Spleen (tissue), 11 donors: ENCODE measurements around the gene ZNF436. TPM values are rescaled to one million over a fixed set of nuclear protein-coding genes. Genes with fewer than 3 reads are reported as not detected.
A peak's percentile ranks its signal among the peaks of the same experiment; 100 is the strongest.

Experiments
- DNase-seq: peaks from one replicate; pipeline ENCODE4 v3.0.0-alpha.2; 2020
- H3K27ac ChIP-seq, 8 donors: fragments of 200-600 bp; sonication (generic) in 7 of 8; 1 replicate in 4 of 8; 2 replicates in 4 of 8; pipeline versions ENCODE4 v1.5.0 to v1.8.0; 2016 to 2021; ENCODE audit warnings: inconsistent platforms in 4 of 8, mild to moderate bottlenecking in 4 of 8, moderate library complexity in 1 of 8
- H3K27me3 ChIP-seq, 7 donors: fragments of 200-600 bp; sonication (generic) in 6 of 7; replicated peaks in 1 of 7; 1 replicate in 4 of 7; 2 replicates in 3 of 7; pipeline versions ENCODE4 v1.5.0 to v1.8.0; 2016 to 2021; ENCODE audit warnings: inconsistent platforms in 3 of 7, mild to moderate bottlenecking in 1 of 7
- H3K36me3 ChIP-seq, 6 donors: fragments of 200-600 bp; sonication (generic) in 5 of 6; 1 replicate in 4 of 6; 2 replicates in 2 of 6; pipeline versions ENCODE4 v1.5.0 to v1.8.0; 2016 to 2021; ENCODE audit warnings: inconsistent platforms in 2 of 6
- H3K4me1 ChIP-seq, 6 donors: fragments of 200-600 bp; sonication (generic) in 5 of 6; 1 replicate in 3 of 6; 2 replicates in 3 of 6; pipeline versions ENCODE4 v1.5.0 to v1.8.0; 2016 to 2021; ENCODE audit warnings: inconsistent platforms in 3 of 6
- H3K4me3 ChIP-seq, 8 donors: fragments of 200-600 bp; sonication (generic) in 7 of 8; 1 replicate in 4 of 8; 2 replicates in 4 of 8; pipeline versions ENCODE4 v1.5.0 to v1.8.0; 2016 to 2021; ENCODE audit warnings: inconsistent platforms in 4 of 8, mild to moderate bottlenecking in 4 of 8, moderate library complexity in 2 of 8
- H3K9me3 ChIP-seq, 8 donors: fragments of 200-600 bp; sonication (generic) in 7 of 8; 1 replicate in 4 of 8; 2 replicates in 4 of 8; pipeline versions ENCODE4 v1.5.0 to v1.8.0; 2016 to 2021; ENCODE audit warnings: inconsistent platforms in 4 of 8
- POLR2A ChIP-seq, 3 donors: fragments of 450-650 bp; IDR thresholded peaks; one replicate each; pipeline ENCODE4 v1.5.1; 2017; ENCODE audit warnings: antibody characterized with exemption in 3 of 3, mild to moderate bottlenecking in 1 of 3
- POLR2AphosphoS5 ChIP-seq, 3 donors: sonication (generic); formaldehyde crosslinking; IDR thresholded peaks; one replicate each; pipeline ENCODE4 v1.5.1; 2017; ENCODE audit warnings: antibody characterized with exemption in 3 of 3
- WGBS, 5 donors: extraction: QIAGEN DNeasy Blood & Tissue Kit in 3 of 5; methylation state at CpG; one replicate each; pipeline versions ENCODE4 v1.1.5 to v1.1.7; 2013 to 2018; 5-methylcytosine and 5-hydroxymethylcytosine counted together
- intact Hi-C: fragments of 100-400 bp; cut with DNase I; formaldehyde crosslinking; loops from one replicate; pipeline ENCODE4 v1.15.0; 2023; ENCODE audit warnings: low total_unique reads
- polyA plus RNA-seq, 3 donors: library from polyadenylated mRNA; stranded (reverse); fragments of 200-250 nt; gene quantifications; one replicate each; pipeline ENCODE4 v1.2.1, GENCODE V29; 2013
- total RNA-seq, 7 donors: library from RNA; depleted of rRNA in 3 of 7; stranded (reverse); fragments of >200 nt in 3 of 7; fragmentation: NEBNext Ultra II Directional in 4 of 7; extraction: Animal tissue kit (Norgen Biotek cat#: 25700) in 4 of 7; gene quantifications; one replicate each; pipeline versions ENCODE4 v1.1.0 to v1.2.1, GENCODE V29; 2016 to 2021
- TF ChIP-seq, protein P1 (sequence below), 11 experiments: fragments of 200-600 bp in 7 of 11; fragments of 450-650 bp in 4 of 11; sonication (generic) in 4 of 11; IDR thresholded peaks in 8 of 11; conservative IDR thresholded peaks in 3 of 11; 1 replicate in 7 of 11; 2 replicates in 4 of 11; pipeline versions ENCODE4 v1.4.0 to v1.8.0; 2016 to 2021; ENCODE audit warnings: antibody characterized with exemption in 11 of 11, inconsistent platforms in 4 of 11, mild to moderate bottlenecking in 1 of 11
- donor health status: healthy with polysubstance abuse.
- donor health status: DM: no; HTN: no; CAD: no; lungs with moderate emphysema.
- donor health status: DM: no; HTN: no; CAD: no.
- donor health status: Bipolar disorder and iron deficiency.
- donor health status: healthy.
- donor health status: DM: no; HTN: no; CAD: no.
- donor health status: DM: yes; HTN: yes; CAD: no.

ZNF436 gene
- total and polyA plus RNA-seq, 10 donors: 2.8 to 32.1 (median 18.5) TPM

DNA sequence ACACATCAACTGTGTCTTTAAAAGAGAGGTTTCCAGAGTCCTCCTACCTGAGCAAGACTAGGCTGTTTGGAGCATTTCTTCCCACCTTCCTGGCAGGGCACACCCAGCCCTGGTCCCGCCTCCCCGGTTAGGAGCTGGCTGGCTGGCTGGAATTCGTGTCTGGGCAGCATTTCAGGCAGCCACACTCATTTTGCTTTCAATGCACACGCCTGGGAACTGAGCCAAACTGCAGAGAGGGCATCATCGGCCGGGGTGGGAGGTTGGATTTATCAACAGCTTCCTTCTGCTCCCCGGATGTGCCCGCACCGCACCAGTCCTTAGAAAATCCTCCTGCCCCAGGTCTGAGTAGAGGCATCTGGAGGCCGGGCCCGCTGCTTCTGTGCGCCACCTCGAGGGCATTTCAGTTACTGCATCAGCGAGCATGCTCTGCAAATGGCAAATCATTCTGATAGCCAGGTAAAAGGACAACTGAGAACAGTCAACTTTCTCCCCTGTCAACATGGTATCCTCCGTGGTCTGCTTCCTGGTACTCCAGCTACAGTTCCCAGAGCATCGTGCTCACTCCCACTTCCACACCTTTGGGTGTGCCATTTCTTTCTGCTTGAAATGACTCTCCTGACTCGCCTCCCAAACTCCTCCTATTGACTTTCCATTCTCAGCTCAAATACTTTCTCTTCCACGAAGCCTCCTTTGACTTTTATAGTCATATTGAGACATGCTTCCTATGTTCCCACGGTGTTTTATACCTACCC is 34.3 kb upstream of the ZNF436 start:
- DNase-seq: peak; percentile 93
- Histone ChIP-seq H3K27me3 (no peaks in the 10 kb centered on the region), H3K4me3 (peak overlapping the region in 1 of 8 donors; percentile 27), H3K27ac (peak overlapping the region in 6 of 8 donors; percentile 6 to 64 (median 44)), H3K9me3 (no peaks in the 10 kb centered on the region), H3K36me3 (no peaks in the 10 kb centered on the region), H3K4me1 (peaks cover 14 to 58% (median 27%) of the 10 kb centered on the region in 6 donors)
- intact Hi-C loops: no loop called here
- TF ChIP-seq POLR2AphosphoS5 (IDR thresholded peaks at IDR 0.05) (peak; percentile 59 to 68 (median 63)), POLR2A (IDR thresholded peaks at IDR 0.05) (no peak)
- TF ChIP-seq, protein P1, sequence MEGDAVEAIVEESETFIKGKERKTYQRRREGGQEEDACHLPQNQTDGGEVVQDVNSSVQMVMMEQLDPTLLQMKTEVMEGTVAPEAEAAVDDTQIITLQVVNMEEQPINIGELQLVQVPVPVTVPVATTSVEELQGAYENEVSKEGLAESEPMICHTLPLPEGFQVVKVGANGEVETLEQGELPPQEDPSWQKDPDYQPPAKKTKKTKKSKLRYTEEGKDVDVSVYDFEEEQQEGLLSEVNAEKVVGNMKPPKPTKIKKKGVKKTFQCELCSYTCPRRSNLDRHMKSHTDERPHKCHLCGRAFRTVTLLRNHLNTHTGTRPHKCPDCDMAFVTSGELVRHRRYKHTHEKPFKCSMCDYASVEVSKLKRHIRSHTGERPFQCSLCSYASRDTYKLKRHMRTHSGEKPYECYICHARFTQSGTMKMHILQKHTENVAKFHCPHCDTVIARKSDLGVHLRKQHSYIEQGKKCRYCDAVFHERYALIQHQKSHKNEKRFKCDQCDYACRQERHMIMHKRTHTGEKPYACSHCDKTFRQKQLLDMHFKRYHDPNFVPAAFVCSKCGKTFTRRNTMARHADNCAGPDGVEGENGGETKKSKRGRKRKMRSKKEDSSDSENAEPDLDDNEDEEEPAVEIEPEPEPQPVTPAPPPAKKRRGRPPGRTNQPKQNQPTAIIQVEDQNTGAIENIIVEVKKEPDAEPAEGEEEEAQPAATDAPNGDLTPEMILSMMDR (IDR thresholded peaks at IDR 0.05 in 8 of 11, conservative IDR thresholded peaks at IDR 0.05 in 3 of 11): peak; percentile 76 to 94 (median 91)
- WGBS, 5 donors: 12 to 15% (median 12%) methylated on average over 18 to 19 of the region's 19 CpGs

DNA sequence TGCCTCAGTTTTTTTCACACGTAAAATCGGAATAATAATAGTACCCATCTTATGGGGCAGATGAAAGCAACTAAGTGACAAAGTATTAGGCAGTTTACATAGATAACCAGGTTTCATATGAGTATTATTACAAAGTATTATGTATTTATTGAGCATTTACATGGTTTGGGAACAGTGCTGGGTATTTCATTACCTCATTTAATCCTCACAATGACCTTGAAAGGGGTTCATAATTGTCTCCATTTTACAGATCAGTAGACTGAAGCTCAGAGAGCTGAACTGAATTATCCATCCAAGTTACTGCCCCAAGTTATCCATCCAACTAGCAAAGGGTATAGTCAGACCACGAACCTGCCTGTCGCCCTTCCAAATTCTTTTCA is 33.7 kb upstream of the ZNF436 start:
- Histone ChIP-seq H3K27ac (peak overlapping the region in 6 of 8 donors; percentile 6 to 64 (median 44)), H3K36me3 (no peaks in the 10 kb centered on the region), H3K27me3 (no peaks in the 10 kb centered on the region), H3K4me1 (peaks cover 14 to 53% (median 27%) of the 10 kb centered on the region in 6 donors), H3K9me3 (no peaks in the 10 kb centered on the region), H3K4me3 (peak overlapping the region in 1 of 8 donors; percentile 27)
- DNase-seq: no peak
- 89 to 95% (median 92%) methylated on average over 4 of the region's 4 CpGs for WGBS, 5 donors
- TF ChIP-seq POLR2A (IDR thresholded peaks at IDR 0.05): no peak
- no peak for TF ChIP-seq POLR2AphosphoS5 (IDR thresholded peaks at IDR 0.05)
- TF ChIP-seq, protein P1 (IDR thresholded peaks at IDR 0.05 in 8 of 11, conservative IDR thresholded peaks at IDR 0.05 in 3 of 11): no peak
- intact Hi-C loops: no loop called here

DNA sequence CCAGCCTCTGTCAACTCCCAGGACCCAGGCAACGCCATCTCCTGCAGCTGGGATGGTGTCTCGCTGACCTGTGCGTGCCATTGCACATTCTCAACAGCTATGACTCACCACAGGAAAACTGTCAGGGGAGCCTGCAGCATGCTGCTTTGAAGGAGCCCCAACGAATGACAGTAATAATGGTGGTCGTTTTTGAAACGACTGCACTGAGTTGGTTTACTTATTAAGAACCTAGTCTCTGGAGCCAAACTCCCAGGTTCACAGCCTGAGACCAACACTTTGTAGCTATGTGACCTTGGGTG is 33.4 kb upstream of the ZNF436 start:
- no peaks in the 10 kb centered on the region for H3K36me3 ChIP-seq
- DNase-seq: no peak
- peak overlapping the region in 4 of 8 donors; percentile 38 to 64 (median 44) for H3K27ac ChIP-seq
- peaks cover 14 to 51% (median 27%) of the 10 kb centered on the region in 6 donors for H3K4me1 ChIP-seq
- H3K9me3 ChIP-seq: no peaks in the 10 kb centered on the region
- H3K4me3 ChIP-seq: no peak overlapping the region
- no peaks in the 10 kb centered on the region for H3K27me3 ChIP-seq
- peak in 1 of 3 donors; percentile 12 for TF ChIP-seq POLR2AphosphoS5 (IDR thresholded peaks at IDR 0.05)
- TF ChIP-seq, protein P1 (IDR thresholded peaks at IDR 0.05 in 8 of 11, conservative IDR thresholded peaks at IDR 0.05 in 3 of 11): no peak
- WGBS, 5 donors: 36 to 54% (median 38%) methylated on average over 6 of the region's 6 CpGs
- intact Hi-C loops: no loop called here

DNA sequence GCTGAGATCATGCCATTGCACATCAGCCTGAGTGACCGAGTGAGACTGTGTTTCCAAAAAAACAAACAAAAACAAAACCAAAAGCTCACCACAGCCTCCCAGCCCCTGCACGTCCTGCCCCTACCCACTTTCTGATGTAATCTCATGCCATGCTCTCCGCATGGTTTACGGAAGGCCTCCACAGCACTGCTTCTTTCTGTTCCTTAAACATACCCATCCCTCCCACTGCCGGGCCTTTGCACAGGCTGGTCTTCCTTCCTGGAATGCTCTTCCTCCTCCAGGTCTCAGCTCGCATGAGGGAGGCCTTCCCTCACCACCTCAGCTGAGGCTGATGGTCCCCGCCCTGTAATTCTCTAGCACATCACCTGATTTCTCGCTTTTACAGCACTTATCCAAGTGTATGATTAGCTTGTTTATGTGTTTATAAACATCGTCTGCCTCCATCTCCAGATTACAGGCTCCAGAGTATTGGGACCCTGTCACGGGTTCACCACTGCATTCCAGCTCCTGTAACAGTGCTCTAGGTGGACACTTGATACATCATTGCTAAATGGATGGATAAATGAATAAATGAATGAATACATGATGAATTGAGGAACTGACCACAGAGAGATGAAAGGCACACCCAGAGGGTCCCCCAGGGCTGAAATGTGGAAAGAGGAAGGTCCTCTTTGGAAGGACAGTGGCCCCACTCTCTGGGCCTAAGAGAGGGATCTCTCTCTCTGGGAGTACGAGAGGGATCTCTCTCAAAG is 32.8 kb upstream of the ZNF436 start:
- Histone ChIP-seq H3K9me3 (no peaks in the 10 kb centered on the region), H3K27ac (peak overlapping the region in 3 of 8 donors; percentile 38 to 64 (median 50)), H3K4me3 (no peak overlapping the region), H3K36me3 (no peaks in the 10 kb centered on the region), H3K27me3 (no peaks in the 10 kb centered on the region), H3K4me1 (peaks cover 14 to 51% (median 27%) of the 10 kb centered on the region in 6 donors)
- intact Hi-C loops: no loop called here
- TF ChIP-seq POLR2A (IDR thresholded peaks at IDR 0.05): no peak
- WGBS, 5 donors: 65 to 80% (median 74%) methylated on average over 11 of the region's 11 CpGs
- DNase-seq: no peak
